ENCODE data around the gene ARID5B.

ARID5B gene

GRCh38 chr10:61993711-61994401, 92.4 kb downstream of the ARID5B start:
- DNase-seq = no peak

- DNase-seq = no peak
Measured at GRCh38 chr10:61994405-61995219, 93.1 kb downstream of the ARID5B start.

- no peak for DNase-seq
Measured at GRCh38 chr10:61995220-61995503, 93.7 kb downstream of the ARID5B start.

GRCh38 chr10:61998937-61999336, 97.4 kb downstream of the ARID5B start:
- DNase-seq = no peak

GRCh38 chr10:62000037-62000603, 98.6 kb downstream of the ARID5B start:
- DNase-seq = peak; percentile 80

- no peak for DNase-seq
Measured at GRCh38 chr10:62000726-62001125, 99.2 kb downstream of the ARID5B start.

GRCh38 chr10:62001898-62002297, 100.4 kb downstream of the ARID5B start:
- no peak for DNase-seq

- DNase-seq = no peak
Measured at GRCh38 chr10:62002753-62003152, 101.3 kb downstream of the ARID5B start.

- no peak for DNase-seq
Measured at GRCh38 chr10:62004042-62004441, 102.5 kb downstream of the ARID5B start.

GRCh38 chr10:62005281-62005680, 103.8 kb downstream of the ARID5B start:
- no peak for DNase-seq

GRCh38 chr10:62005687-62006086, 104.2 kb downstream of the ARID5B start:
- no peak for DNase-seq

- DNase-seq = no peak
Measured at GRCh38 chr10:62007145-62007544, 105.6 kb downstream of the ARID5B start.

GRCh38 chr10:62008196-62008595, 106.7 kb downstream of the ARID5B start:
- DNase-seq = no peak

GRCh38 chr10:62008946-62009345, 107.4 kb downstream of the ARID5B start:
- no peak for DNase-seq

- no peak for DNase-seq
Measured at GRCh38 chr10:62010366-62010765, 108.9 kb downstream of the ARID5B start.

- no peak for DNase-seq
Measured at GRCh38 chr10:62011558-62011957, 110.1 kb downstream of the ARID5B start.

GRCh38 chr10:62012318-62012717, 110.8 kb downstream of the ARID5B start:
- no peak for DNase-seq

GRCh38 chr10:62014510-62014909, 113.0 kb downstream of the ARID5B start:
- DNase-seq = no peak

GRCh38 chr10:62015994-62016393, 114.5 kb downstream of the ARID5B start:
- DNase-seq = no peak

GRCh38 chr10:62016623-62017490, 115.4 kb downstream of the ARID5B start:
- peak; percentile 58 for DNase-seq

- DNase-seq = no peak
Measured at GRCh38 chr10:62017491-62017870, 116.0 kb downstream of the ARID5B start.

GRCh38 chr10:62018131-62018911, 116.8 kb downstream of the ARID5B start:
- no peak for DNase-seq

Measured in CD4-positive, alpha-beta T cell treated with Interferon gamma for 1 hour (primary cell).